COLO668 (cell line): ENCODE data around the gene SP110.

Experiments used
- DNase-seq: peaks from one replicate; lab custom pipeline; 2025; ENCODE audit not compliant: unreplicated experiment; lab: John Stamatoyannopoulos, UW

The SP110 gene

DNA sequence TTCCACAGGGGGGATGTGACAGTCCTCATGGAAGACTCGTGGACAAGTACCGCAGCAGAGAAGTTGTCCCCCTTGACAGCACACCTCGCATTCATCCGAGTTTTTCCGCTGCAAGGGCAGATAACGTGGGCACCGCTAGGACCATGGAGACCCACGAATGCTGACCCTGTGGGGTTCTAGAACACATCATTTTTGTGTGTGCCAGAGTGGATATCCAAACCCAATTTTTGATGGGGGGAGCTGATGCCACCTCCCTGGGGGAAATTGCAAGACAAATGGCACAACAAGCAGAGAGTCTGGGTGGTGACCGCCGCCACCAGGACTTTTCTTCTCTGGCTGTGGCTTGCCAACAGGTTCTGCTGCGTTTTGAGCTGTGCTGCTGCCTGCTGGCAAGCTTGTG is 46.9 kb downstream of the SP110 start:
- DNase-seq = no peak

DNA sequence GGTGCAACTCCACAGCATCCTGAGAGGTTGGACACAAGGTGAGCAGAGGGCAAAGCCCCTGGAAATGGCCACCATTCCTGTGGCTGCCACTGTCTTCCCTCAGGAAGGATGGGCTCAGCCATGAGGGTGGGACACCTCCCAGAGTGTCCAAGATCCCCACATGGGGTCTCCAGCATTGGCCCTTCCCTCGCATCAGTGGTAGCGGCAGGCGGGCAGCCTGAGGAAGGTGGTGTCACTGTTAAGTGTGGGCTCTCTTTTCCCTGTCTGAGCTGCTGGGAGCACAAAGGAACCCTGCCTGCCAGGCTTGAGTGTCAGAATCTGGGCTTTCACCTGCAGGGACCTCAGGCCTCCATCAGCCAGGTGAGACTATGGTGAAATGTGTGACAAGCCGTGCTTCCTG is 47.6 kb downstream of the SP110 start:
- DNase-seq = no peak

DNA sequence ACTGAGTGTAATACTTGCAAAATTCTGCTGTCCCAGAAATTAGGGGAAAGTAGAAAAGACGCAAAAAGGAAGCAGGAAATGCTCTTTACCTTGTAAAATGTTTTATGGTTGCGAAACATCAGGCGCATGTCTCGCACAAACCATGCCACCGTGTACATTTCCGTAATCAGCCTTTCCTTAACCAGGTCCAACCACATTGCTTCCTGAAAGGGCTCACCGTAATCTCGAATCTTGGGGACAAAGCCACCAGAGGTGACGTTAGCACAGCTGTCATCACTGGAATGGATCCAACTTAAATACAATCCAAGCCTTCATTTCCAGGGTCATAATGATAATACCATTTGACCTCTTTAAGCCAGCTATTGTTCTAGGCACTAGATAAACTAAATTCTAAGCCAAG is 49.3 kb downstream of the SP110 start:
- peak; percentile 71 for DNase-seq

DNA sequence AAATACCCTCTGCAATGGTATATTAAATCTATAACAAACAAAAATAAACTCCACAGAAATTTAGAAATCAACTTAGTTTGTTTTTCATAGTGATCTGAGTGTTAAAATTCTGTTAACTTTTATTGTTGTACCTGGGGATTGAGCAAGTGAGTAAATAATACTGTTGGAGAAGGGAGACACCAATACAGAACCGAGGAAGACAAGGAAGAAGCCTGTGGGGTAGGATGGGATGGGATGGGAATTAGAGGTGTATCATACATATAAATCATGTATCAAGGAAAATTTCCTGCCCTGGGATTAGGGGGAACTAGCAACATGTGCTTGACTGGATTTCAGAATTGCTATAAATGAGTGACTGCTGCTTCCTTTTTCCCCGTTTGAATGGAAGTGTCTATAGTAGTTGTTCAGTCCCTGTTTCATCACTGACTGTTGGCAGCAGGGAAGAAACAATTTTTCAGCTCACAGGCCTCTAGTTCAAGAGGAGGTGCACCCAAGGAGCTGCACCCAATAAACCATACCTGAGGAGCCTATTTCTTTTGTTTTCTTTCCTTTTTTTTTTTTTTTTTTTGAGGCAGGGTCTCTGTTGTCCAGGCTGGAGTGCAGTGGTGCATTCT is 53.1 kb downstream of the SP110 start:
- no peak for DNase-seq

DNA sequence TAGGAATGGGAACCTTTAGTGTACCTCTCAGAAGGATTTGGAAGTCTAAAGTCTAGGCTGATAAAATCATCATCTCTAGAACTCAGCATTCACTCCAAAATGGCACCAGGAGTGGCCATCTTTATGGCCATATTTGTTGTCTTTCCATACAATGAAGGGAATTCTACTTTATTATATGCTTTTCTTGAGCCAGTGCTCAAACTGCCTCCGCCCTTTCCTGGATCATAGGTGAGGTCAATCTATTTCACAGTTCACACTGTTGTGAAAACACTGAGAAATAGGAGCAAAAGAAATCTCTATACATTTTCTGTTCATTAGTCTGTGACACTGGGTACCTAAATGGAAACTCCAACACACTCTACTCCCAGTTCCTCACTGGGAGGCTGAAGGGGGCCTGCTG is 55.6 kb downstream of the SP110 start:
- no peak for DNase-seq

DNA sequence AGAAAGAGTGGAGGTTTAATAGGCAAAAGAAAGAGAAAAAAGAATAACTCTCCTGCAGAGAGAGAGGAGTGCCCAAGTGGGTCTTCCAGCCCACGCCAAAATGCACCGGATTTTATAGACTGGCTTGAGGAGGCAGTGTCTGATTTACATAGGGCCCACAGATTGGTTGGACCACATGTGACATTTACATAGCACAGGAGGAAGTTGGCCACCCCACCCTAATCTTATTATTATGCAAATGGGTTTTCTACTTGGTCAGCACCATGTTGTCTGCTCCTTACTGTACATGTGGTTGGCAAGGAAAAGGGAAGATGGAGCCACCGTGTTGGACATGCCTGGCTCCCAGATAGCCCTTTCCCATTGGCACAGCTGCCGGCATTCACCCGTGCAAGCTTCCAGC is 56.8 kb downstream of the SP110 start:
- DNase-seq = no peak

DNA sequence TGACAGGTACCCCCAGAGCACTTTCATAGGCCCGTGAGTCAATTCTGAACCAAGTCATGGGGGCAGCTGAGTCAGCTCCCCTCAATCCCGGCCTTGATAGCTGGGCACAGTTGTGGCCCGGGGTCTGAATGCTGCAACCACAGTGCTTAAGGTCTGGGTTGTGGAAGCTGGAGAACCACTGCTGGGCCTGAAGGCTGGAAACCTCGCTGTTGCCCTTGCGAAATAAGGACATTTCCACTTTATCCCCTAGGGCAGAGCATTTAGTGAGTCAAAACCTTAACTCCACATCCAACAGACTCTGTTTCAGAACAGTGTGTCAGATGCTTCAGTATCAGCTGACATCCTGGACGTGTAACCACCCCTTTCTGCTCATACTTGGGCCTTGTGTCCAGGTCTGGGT is 58.6 kb downstream of the SP110 start:
- DNase-seq = no peak

DNA sequence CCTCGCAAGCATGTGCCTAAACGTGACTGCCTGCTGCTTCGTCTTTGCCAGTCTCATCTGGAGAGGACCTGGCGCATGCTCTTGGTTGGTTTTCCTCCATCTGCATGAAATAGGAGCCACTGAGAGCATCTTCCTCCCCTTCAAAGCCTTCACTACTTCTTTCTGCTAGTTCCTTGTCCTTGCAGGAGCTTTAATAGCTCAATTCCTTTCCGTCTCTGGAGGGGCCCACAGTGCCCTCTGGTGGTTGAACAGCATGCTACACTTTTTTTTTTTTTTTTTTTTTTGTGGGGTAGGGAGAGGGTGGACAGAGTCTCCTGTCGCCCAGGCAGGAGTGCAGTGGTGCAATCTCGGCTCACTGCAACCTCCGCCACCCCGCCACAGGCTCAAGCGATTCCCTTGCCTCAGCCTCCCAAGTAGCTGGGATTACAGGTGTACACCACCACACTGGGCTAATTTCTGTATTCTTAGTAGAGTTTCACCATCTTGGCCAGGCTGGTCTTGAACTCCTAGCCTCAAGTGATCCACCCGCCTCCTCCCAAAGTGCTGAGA is 59.6 kb downstream of the SP110 start:
- peak; percentile 34 for DNase-seq

DNA sequence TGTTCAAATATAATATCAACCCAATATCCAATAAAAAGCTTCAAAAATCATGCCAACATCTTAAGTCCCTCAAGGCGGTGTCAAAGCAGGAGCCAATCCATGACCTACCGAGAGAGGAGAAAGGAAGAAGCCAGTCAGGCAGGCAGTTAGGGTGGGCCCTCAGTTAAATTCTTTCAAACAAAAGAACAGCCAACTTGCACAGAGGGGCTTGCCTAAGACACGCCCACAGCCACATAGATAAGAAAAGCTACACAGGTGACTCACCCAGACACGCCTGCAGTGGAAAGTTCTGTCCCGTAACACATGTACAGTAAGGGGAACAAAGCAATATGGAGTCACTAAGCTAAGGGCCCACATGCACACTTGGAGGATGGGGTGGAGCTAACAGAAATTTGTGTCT is 61.3 kb downstream of the SP110 start:
- DNase-seq = no peak

DNA sequence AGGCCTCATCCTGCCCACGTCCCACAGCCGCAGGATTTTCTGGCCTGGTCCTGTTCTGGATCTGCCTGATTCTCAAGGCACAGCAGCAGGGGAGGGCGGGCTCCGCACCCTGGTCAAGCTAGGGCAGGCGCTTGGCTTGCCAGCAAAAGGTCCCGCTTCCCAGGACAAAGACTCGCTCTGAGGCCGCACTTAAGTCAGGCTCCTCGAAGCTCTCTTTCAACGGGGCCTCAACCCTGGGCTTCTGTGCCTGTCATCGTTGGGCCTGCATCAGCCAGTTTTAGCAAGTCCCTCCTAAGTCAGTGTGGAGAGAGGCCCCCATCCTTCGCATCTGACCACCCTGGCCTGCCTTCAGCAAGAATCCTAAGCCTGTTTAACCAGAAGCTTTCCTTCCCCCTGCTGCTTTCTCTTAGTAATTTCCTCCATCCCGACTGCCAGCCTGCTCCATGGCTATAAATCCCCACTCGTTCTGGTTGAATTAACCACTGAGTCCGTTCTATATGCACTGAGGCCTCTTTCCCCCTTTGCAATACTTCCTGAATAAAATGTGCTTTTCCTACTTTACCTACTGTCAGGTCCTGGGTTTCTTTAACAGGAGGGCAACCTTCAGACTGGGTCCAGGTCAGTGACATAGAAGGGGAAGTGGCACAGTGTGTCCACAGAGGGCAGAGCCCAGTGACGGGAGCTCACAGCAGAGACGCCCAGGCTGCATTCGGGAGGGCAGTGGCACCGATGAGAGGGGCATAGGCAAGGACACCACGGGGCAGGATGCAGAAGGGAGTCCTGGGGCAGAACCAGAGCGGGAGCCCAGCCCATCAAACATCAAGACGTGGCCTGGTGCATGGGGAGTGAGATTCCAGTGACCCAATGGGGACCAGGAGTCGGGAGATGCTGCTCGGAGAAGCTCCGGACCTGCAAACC is 62.7 kb downstream of the SP110 start:
- DNase-seq = no peak

DNA sequence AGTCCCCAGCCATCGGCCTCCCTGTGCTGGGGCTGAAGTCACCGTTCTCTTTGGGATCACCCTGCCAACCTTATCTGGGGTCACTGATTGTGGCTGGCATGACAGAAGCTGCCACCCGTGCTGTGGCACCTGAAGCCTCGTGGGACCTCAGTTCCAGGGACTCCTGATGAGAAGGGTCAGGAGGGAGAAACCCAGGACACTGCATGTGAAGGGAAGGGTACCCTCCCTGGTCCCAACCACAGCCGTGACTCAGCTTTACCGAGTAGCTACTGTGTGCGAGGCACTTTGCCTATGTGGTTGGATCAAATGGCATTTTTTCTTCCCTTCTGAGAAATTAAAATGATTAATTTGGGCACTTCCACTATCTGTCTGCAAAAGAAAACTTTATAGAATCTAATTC is 64.4 kb downstream of the SP110 start:
- no peak for DNase-seq

DNA sequence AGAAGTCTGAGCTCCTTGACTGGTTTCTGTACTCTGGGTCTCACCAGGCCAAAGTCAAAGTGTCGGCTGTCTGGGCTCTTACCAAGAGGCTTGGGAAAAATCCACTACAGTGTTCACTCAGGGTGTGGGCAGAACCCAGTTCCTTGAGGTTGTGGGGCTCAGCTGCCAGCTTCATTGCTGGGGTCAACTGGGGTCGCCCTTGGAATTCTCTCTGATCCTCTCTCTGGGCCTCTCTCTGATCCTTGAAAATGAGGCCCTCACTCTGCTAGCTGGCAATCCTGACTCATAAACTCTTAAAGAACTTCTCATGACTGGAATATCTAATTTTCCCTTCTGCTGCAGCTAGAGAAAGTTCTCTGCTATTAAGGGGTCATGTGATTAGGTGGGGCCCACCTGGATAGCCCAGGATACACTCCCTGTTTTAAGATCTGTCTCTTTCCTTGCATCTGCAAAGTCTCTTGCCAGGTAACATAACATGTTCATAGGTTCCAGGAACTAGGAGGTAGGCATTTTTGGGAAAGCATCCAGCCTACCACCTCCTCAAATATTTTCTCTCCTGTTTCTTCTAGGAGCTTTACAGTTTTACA is 66.3 kb downstream of the SP110 start:
- no peak for DNase-seq

DNA sequence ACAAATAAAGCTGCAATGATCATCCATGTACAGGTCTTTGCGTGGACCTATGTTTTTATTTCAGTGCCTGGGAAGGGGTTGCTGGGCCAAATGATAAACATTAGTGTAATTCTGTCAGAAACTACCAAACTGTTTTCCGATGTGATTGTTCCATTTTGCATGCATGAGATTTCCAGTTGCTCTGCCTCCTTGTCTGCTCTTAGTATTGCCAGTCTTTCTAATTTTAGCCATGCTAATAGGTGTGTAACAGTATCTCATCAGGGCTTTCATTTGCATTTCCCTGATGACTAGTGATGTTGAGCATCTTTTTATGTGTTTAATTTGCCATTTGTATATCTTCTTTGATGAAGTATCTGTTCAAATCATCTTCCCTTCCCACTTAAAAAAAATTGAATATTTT is 67.5 kb downstream of the SP110 start:
- DNase-seq = no peak

DNA sequence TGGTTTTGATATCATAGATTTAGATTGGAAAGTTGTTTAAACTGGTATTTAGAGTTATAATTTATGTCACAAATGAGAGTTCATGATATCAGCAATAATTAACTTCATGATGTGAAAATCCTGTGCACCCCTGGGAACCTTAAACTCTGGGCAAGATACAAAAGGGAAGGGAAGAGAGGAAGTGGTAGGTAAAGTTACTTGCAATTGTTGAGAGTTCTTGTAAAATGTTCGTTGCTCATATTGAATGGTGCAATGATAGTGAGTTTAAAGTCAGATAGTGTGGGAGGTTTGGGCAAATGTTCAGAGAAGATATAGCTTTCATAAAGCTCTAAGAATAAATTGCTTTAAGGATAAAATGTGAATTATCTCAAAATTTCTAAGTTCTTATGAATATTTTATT is 75.4 kb downstream of the SP110 start:
- DNase-seq = no peak

DNA sequence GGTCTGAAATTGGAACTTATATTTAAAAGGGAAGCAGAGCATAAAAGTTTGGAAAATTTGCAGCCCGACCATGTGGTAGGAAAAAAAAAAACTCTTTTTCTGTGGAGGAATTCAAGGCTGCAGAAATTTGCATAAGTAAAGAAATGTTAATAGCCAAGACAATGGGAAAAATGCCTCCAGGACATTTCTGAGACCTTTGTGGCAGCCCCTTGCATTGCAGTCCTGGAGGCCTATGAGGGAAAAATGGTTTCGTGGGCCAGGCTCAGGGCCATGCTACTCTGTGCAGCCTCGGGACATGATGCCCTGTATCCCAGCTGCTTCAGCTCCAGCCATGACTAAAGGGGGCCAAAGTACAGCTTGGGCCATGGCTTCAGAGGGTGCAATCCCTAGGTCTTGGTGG is 79.1 kb downstream of the SP110 start:
- no peak for DNase-seq

DNA sequence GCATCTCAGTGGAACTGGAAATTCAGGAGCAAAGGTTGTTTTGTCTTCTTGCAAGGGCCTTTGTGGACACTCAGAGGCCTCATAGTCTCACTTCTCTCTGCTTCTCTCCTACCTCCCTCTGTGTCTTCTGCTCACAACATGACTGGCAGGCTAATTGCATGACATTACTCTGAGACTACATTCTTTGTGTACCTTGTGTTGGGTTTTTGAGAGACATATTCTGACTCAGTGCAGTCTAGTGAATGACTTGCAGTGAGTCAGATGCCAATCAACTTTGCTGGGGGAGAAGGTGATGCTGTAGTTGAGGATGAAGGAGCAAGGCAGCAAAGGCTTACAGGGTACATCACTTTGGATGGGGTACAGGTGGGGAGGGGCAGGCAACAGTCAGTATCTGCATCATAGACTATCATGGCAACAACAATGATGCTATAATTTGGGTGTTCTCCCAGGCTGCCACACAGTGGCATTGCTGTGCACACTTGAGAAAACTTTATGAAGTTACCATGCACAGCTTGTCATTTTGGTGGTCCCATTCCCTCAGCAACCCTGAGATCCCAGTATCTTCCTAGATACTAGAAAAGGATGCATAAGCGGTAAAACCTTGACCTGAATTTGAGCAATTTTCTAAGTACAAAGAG is 81.8 kb downstream of the SP110 start:
- no peak for DNase-seq

DNA sequence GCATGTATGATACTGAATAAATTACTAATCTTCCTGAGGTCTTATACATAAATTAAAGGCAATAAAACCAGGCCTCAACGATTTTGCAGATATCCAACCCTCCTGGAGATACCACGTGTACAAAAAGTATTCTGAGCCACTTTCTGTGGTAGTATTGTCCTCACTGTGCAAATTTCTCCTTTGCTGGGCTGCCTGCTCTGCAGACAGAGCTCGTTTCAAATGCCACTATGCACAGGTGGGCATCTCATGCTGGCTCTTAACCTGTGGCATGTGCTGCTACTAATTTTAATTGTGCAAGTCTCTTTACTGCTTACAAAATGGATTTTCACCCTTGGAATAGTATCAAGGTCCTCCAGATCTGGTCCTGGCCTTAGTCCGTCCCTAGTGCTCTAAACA is 84.7 kb downstream of the SP110 start:
- no peak for DNase-seq

DNA sequence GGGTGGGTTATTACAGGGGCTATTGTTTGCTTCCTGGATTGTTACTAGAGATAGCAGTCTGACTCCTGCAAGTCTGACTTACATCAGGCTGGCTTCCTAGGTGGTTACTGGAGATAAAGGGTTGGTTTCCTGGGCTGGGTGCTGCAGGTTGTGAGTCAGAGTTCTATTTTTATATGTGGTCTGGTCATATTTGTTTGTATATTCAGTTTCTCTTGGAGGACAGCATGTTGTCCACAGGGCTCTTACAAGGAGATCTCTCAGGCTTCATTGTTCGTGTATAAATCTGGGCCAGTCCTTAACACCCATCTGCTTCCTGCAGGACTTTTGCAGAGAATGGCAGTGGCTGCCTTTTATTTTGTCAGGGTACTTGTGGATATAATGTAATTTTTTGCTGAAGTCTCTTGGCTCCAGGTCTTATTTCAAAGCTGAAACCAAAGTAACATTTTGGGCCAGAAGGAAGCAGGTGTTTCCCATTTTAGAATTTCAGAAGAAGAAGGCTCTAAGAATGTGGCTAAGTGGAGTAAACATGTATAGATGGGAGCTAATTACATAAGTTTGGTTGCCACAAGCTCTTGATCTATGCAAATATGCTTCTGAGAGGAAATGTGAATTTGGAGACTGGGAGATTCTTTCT is 85.2 kb downstream of the SP110 start:
- no peak for DNase-seq

DNA sequence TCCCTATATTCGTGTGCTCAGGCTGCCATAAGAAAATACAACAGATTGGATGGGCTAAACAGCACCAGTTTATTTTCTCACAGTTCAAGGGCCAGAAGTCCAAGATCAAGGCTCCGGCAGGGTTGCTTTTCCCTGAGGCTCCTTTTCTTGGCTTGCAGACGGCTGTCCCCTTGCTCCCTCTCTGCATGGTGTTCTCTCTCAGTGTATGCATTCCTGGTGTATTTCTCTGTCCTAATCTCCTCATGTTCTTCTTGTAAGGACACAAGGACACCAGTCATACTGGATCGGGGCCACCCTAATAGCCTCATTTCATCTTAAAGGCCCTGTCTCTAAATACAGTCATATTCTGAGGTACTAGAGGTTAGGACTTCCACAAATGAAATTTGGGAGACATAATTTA is 88.4 kb downstream of the SP110 start:
- DNase-seq = no peak

DNA sequence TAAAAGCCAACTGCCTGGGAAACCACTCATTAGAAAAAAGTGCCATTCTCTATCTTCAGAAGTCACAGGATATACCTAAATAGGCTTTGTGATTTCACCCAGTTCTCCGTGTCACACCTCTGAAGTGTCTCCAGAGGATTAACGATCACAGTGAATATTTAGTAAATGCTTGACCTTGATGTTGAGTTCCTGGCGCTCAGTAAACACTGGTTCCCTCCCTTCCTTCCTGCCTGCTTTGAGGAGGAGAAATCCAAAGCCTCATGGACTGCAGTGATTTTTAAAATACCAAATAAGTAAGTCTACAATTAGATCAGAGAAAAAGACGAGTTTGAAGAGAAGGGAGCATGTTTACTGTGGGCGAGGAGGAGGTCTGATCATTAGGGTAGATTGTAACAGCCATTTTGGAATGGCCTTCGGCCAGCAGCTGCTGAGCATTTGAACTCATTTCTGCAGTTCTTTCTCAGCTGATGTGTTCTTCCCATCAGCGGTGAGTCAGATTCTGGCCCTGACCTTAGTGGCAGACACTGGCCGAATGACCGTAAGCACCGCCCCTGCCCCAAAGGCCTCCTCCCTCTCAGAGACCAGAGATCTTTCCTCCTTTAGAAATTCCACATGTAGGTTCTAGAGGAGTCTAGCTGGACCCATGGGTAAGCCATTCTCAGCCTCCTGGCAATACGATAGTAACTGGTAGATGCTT is 89.0 kb downstream of the SP110 start:
- no peak for DNase-seq

DNA sequence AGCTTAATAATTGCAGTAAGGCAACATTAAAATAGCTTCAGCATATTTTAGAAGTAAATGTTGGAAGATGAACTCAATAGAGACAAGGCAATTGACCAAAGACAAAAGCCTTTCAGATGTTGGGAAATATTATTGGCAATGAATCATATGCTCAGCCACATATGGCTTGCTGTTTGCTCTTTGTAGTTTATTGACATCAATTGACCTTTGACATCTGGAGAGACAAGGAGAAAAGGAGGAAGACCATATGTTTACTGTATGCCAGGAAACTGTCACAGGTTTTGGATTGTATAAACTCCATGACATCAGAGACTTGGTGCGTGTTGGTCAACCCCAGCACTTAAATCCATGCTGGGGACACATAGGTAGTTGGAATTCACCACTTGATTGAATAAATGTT is 90.4 kb downstream of the SP110 start:
- DNase-seq = no peak
